Dermis microvascular lymphatic vessel endothelial cell (primary cell): ENCODE results near the gene KIAA1328. TPM values are rescaled to one million over a fixed set of nuclear protein-coding genes. Genes with fewer than 3 reads are reported as not detected.
"Not testable (repeated sequence)": the region's sequence is repeated elsewhere in the genome, so short reads cannot be mapped to it uniquely, and the experiment has no call there.

Source experiments
- DNase-seq, 2 donors: peaks; one replicate each; pipeline versions ENCODE4 v3.0.0 to v3.0.0-alpha.2; 2010; ENCODE audit warnings: low read depth in 2 of 2
- total RNA-seq: library from RNA; depleted of rRNA; stranded (reverse); fragments of >200 nt; gene quantifications from 2 replicates; pipeline ENCODE4 v1.2.1, GENCODE V29; 2014

The KIAA1328 gene
- total RNA-seq, 1 donor from 2014 or later = 3.0 TPM

DNA sequence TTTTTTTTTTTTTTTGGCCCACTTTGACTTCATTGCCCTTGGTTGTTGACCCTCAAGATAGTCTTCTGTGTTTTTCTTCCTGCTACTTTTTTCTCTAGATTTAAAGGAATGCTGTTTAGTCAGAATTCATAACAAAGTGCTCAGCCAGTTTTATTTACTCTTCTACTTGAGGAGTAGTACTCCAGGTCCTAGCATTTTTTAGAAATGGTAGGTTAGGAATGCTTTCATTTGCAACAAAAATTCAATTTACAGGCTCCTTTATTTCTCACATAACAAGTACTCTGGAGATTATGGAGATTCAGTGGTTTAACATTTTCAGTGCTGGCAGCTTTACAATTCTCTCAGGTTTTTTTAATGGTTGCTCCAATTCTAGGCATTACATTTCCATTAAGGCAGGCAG is 58.2 kb downstream of the KIAA1328 start:
- no peak for DNase-seq

GRCh38 chr18:36887864-36888263 is 58.9 kb downstream of the KIAA1328 start:
- no peak for DNase-seq

DNA sequence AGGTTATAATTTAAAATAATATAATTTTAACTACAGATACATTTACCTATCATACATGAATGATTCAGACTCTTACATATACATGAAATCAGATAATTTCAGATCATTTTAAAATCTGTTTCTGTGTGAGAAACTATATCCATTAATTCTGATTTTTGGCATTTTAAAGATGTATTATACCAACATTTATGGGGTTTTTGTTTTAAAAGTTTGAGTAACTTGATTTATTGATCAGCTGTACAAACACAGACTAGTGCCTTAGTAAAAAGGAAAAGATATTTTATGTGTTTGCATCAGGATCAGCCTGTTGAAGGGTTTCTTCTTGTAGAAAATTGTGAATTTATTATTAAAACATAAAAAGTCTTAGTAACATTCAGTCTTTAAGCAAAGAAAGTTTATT is 59.9 kb downstream of the KIAA1328 start:
- no peak for DNase-seq

DNA sequence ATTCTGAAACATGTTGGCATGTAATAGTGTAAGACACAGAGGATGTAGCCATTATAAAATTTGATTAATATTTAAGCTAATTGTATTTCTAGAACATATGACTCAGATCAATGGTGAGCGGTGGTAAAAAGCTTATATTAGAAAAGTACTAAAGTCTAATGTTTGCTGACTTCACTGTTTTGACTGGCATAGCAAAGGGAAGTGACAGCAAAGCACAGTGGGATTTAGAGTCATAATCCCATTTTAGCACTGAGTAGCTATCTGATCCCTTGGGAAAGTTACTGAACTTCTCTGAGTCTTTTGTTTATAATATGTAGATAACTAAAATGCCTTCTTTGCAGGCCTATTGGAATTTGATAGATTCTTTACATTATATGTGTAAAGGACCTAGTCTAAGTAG is 60.4 kb downstream of the KIAA1328 start:
- DNase-seq = peak; percentile 47 to 76

DNA sequence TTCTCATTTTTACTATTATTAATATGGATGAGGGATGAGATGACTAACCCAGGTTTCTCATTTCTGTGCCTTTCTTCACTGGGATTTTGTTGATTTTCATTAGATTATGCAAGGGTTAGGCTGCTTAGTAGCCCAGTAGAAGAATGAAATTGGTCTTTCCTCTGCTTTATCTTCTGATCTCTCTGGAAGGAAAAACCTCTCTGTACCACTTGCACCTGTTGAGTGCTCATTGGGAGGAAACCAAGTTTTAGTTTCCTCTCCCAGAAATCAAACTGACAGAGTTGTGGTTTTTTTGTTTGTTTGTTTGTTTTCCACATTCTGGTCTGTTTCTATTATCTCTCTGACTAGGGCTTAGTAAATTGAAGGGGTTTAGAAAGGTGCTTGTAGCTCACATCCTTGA is 60.8 kb downstream of the KIAA1328 start:
- no peak for DNase-seq

DNA sequence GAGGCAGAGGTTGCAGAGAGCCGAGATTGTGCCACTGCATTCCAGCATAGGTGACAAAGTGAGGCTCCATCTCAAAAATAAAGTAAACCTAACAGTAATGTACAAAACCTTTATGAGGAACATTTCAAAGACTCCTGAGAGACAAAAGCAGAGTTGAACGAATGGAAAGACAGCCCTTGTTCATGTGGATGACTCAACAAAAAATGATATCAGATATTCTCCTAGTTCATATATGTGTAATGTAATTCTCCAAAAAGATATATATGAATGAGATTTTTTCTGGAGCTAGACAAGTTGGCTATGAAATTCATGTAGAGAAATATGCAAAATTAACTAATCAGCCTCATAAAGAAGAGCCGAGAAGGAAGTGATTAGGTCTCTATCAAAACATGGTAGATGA is 61.7 kb downstream of the KIAA1328 start:
- DNase-seq = no peak

DNA sequence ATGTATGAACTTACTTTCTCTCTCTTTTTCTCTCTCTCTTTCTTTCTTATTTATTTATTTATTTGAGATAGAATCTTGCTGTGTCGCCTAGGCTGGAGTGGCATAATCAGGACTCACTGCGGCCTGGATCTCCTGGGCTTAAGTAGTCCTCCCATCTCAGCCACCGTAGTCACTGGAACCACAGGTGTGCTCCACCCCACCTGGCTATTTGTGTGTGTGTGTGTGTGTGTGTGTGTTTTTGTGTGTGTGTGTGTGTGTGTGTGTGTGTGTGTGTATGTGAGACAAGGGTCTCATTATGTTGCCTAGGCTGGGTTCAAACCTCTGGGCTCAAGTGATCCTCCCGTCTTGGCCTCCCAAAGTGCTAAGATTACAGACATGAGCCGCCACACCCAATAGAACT is 64.3 kb downstream of the KIAA1328 start:
- DNase-seq = no peak

DNA sequence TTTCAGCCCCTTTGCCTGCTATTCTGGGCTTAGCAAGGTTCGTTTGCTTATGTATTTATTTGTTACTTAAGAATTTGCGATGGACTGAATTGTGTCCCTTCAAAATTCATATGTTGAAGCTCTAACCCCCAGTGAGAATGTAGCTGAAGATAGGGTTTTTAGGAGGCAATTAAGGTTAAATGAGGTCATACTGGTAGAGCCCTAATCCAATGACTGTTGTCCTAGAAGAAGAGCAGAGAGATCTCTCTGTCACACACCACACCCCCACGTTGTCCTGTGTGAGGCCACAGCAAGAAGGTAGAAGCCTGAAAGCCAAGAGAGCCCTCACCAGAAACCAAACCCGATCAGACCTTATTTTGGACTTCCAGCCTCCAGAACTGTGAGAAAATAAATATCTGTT is 66.7 kb downstream of the KIAA1328 start:
- DNase-seq = no peak

- no peak for DNase-seq
These were observed 68.3 kb downstream of the KIAA1328 start for GRCh38 chr18:36897253-36897652.

GRCh38 chr18:36899289-36899688 is 70.4 kb downstream of the KIAA1328 start:
- DNase-seq = peak in 1 of 2 donors; percentile 46

GRCh38 chr18:36900466-36900865 is 71.5 kb downstream of the KIAA1328 start:
- no peak for DNase-seq

GRCh38 chr18:36901277-36901701 is 72.4 kb downstream of the KIAA1328 start:
- peak in 1 of 2 donors; percentile 60 for DNase-seq

DNA sequence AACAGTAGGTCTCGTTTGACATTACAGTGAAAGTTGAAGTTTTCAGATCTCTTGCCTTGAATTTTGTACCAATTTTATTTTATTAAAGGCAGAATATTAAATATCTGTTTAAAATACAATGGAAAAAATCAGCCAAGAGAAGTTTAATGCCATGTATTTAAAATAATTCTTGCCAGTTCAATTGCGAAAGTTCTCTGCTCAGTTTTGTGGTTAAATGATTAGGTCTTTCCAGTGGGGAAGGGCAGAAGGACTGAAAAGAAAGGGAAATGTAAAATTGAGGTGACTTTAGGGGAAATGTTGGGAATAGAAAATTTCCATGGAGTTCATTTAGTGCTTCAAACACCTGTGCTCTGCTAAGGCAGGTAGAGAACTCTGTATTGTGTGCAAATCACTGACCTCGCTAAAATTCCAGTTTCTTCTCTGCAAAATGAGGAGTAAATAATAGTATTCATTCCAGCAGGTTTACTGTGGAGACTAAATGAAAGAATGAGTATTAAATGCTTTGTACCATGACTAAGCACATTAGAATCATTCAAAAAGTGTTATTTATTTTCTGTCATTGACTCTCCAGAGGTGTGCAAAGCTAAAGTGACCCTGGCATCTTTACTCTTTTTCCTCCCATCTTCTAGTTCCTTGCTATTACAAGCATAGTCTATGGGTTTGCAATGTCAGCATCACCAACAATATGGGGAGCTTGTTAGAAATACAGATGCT is 74.4 kb downstream of the KIAA1328 start:
- no peak for DNase-seq

DNA sequence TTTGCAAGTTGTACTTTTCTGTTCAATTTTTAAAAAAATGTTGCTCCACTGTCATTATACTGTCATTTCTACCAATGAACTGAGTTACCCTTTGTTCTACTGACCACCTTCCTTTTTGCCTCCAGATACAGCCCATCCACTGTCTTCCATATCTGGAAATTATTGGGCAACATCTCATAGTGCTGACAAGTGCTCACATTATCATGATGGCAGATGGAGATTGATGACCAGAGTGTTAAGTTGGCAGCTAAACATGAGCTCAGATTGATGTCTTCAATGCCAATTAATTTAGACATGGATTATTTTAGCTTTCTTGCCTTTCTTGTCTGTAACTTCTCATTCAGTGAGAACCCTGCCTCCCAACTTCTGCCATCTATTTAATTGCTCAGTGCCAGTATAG is 76.6 kb downstream of the KIAA1328 start:
- DNase-seq = no peak

GRCh38 chr18:36909282-36909681 is 80.4 kb downstream of the KIAA1328 start:
- DNase-seq = not testable (repeated sequence)

DNA sequence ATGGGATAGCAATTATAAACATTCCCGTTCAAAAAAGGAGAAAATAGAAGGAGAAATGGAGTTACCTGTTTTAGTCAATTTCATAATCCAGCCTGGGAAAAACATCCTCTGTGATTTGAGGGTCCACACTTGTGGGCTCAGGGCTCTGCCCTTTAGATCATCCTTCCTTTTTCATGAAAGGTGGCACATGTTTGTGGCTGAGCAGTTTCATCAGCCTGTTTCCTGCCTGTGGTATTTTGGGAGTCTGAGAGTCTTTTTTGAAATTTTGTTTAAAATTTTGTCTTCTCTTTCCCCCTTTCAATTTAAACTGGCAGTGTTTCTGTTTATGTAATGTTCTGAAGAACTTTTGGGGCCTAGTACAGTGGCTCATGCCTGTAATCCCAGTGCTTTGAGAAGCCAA is 84.0 kb downstream of the KIAA1328 start:
- DNase-seq = no peak

- DNase-seq = no peak
These were observed 89.0 kb downstream of the KIAA1328 start for GRCh38 chr18:36917907-36918306.

GRCh38 chr18:36929601-36930000 is 100.7 kb downstream of the KIAA1328 start:
- no peak for DNase-seq

DNA sequence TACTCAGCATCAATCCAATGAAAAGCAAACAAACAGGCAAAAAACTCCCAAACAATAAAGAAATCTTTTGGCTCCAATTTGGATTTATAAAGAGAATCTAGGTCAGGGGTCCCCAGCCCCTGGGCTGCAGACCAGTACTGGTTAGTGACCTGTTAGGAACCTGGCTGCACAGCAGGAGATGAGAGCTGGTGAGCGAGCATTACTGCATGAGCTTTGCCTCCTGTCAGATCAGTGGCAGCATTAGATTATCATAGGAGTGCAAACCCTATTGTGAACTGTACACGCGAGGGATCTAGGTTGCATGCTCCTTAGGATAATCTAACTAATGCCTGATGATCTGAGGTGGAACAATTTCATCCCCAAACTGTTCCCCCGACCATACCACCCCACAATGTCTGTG is 102.2 kb downstream of the KIAA1328 start:
- DNase-seq = no peak

DNA sequence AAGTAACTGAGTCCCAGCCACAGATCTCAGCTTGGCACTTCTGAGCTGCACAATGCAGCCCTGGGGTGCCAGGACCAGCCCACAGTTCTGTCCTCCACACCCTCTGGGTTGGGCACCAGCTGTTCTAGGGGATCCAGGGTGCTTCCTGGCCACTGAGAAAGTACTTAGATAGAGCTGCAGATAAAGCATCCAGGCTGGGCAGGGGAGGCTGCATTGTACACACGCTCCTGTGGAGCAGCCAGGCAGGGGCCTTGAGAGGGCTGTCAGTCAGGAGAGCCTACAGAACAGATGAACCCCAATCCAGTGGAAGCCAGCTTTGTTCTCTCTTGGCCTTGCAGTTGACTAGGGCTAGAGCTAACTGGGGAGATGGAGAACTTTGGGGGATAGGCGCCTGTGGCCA is 104.6 kb downstream of the KIAA1328 start:
- no peak for DNase-seq

GRCh38 chr18:36934884-36935283 is 106.0 kb downstream of the KIAA1328 start:
- DNase-seq = no peak

GRCh38 chr18:36942264-36942663 is 113.3 kb downstream of the KIAA1328 start:
- peak; percentile 11 to 54 for DNase-seq

DNA sequence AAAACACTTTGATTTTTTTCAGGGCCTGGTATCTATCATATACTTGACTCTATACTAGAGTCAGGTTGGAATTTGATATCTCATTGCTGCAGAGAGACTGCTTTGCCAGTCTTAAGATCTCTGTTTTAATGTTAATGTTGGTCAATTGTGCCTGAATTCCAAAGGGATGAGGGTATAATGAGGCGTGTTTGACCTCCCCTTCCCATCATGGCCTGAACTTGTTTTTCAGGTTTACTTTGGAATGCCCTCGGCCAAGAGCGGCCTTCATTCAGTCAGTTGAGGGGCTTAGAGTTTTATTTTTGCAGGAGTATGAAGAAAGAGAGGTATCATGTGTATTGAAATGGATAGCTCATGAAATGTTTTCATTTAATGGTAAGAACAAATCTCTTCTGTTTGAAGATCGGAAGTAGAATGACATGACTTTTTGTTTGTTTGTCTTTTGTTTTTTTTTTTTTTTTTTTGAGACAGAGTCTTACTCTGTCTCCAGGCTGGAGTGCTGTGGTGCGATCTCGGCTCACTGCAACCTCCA is 119.0 kb downstream of the KIAA1328 start:
- DNase-seq = no peak

DNA sequence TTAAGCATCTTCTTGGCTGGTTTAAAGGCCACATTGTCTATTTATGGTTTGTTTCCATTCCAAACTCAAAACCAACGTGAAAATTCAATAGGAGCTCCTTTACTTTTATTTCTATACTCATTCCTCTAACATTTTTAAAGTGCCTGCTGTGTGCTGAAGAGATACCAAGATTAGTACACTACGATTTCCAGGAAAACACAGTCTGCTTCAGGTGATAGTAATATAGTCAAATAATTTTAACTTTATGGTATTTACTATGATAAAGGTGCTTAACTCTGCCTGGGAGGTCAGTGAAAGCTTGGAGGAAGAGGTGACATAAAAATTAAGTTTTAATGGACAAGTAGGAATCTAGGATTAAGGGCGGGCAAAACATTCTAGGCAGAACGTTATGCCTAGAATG is 121.4 kb downstream of the KIAA1328 start:
- no peak for DNase-seq
